Trophoblast cell (in vitro differentiated cells and primary cell): Measurements from ENCODE around the gene SRRM2.

Experiments
- DNase-seq, 2 donors: peaks; one replicate each; pipeline ENCODE4 v3.0.0-alpha.2; 2016
- H2AFZ ChIP-seq: 2 replicates; pipeline ENCODE4 v1.6.1; 2013; ENCODE audit warnings: low read length, moderate library complexity, mild to moderate bottlenecking; ENCODE audit not compliant: insufficient read depth, poor library complexity
- H2AK5ac ChIP-seq: 2 replicates; pipeline ENCODE4 v1.6.1; 2013; ENCODE audit warnings: mild to moderate bottlenecking, low read length
- H2BK120ac ChIP-seq: 2 replicates; pipeline ENCODE4 v1.6.1; 2013; ENCODE audit warnings: low read length, mild to moderate bottlenecking, moderate library complexity; ENCODE audit not compliant: insufficient read depth, poor library complexity
- H2BK12ac ChIP-seq: 2 replicates; pipeline ENCODE4 v1.6.1; 2013; ENCODE audit warnings: mild to moderate bottlenecking, low read length, moderate library complexity
- H2BK5ac ChIP-seq: 2 replicates; pipeline ENCODE4 v1.6.1; 2013; ENCODE audit warnings: low read length, low read depth, moderate library complexity, mild to moderate bottlenecking; ENCODE audit not compliant: poor library complexity
- H3K14ac ChIP-seq: 2 replicates; pipeline ENCODE4 v1.6.1; 2013; ENCODE audit warnings: mild to moderate bottlenecking, low read length
- H3K18ac ChIP-seq: 2 replicates; pipeline ENCODE4 v1.6.1; 2013; ENCODE audit warnings: mild to moderate bottlenecking, low read length
- H3K23ac ChIP-seq: 2 replicates; pipeline ENCODE4 v1.6.1; 2013; ENCODE audit warnings: low read length
- H3K27ac ChIP-seq: 2 replicates; pipeline ENCODE4 v1.5.1; 2013; ENCODE audit warnings: low read depth, mild to moderate bottlenecking, inconsistent platforms, low read length, moderate library complexity
- H3K27me3 ChIP-seq: 2 replicates; pipeline ENCODE4 v1.6.1; 2013; ENCODE audit warnings: inconsistent platforms, mild to moderate bottlenecking, low read length, moderate library complexity; ENCODE audit not compliant: insufficient read depth
- H3K36me3 ChIP-seq, 2 experiments: 1 replicate in 1 of 2; 2 replicates in 1 of 2; pipeline ENCODE4 v1.6.1; 2013; ENCODE audit warnings: low read length in 2 of 2, mild to moderate bottlenecking in 2 of 2, moderate library complexity in 1 of 2; ENCODE audit not compliant: insufficient read depth in 2 of 2, control insufficient read depth in 1 of 2
- H3K4ac ChIP-seq: 2 replicates; pipeline ENCODE4 v1.6.1; 2013; ENCODE audit warnings: low read depth, mild to moderate bottlenecking, low read length, moderate library complexity
- H3K4me1 ChIP-seq, 2 experiments: 1 replicate in 1 of 2; 2 replicates in 1 of 2; pipeline ENCODE4 v1.6.1; 2013; ENCODE audit warnings: low read length in 2 of 2, mild to moderate bottlenecking in 2 of 2, moderate library complexity in 1 of 2; ENCODE audit not compliant: insufficient read depth in 2 of 2, control insufficient read depth in 1 of 2
- H3K4me2 ChIP-seq: 2 replicates; pipeline ENCODE4 v1.6.1; 2013; ENCODE audit warnings: inconsistent platforms, mild to moderate bottlenecking, low read length, moderate library complexity
- H3K4me3 ChIP-seq: 2 replicates; pipeline ENCODE4 v1.5.1; 2013; ENCODE audit warnings: mild to moderate bottlenecking, low read depth, low read length, inconsistent platforms
- H3K79me1 ChIP-seq: one replicate; pipeline ENCODE4 v1.6.1; 2013; ENCODE audit warnings: low read length
- H3K79me2 ChIP-seq: 2 replicates; pipeline ENCODE4 v1.6.1; 2013; ENCODE audit warnings: low read length, mild to moderate bottlenecking; ENCODE audit not compliant: control insufficient read depth, insufficient read depth, poor library complexity
- H3K9ac ChIP-seq: 2 replicates; pipeline ENCODE4 v1.6.1; 2013; ENCODE audit warnings: mild to moderate bottlenecking, low read length
- H3K9me3 ChIP-seq: 2 replicates; pipeline ENCODE4 v1.6.1; 2013; ENCODE audit warnings: low read depth, mild to moderate bottlenecking, control low read depth, inconsistent platforms, low read length; ENCODE audit not compliant: insufficient read depth
- H4K12ac ChIP-seq: 2 replicates; pipeline ENCODE4 v1.6.1; 2013; ENCODE audit warnings: low read depth, mild to moderate bottlenecking, low read length, moderate library complexity
- H4K8ac ChIP-seq: 2 replicates; pipeline ENCODE4 v1.6.1; 2013; ENCODE audit warnings: low read depth, mild to moderate bottlenecking, low read length, moderate library complexity
- H4K91ac ChIP-seq: one replicate; pipeline ENCODE4 v1.6.1; 2013; ENCODE audit warnings: low read depth, mild to moderate bottlenecking, low read length, moderate library complexity
- WGBS: extraction: QIAGEN DNeasy Blood & Tissue Kit; methylation state at CpG from one replicate; pipeline ENCODE4 v1.1.7; 2013; ENCODE audit warnings: missing lambda C conversion rate; ENCODE audit not compliant: insufficient read length, insufficient coverage; ENCODE audit errors: extremely low coverage; 5-methylcytosine and 5-hydroxymethylcytosine counted together

The SRRM2 gene

GRCh38 chr16:2787961-2788360, 35.5 kb downstream of the SRRM2 start:
- no peak overlapping the region for H4K91ac ChIP-seq
- H3K4ac ChIP-seq = no peak overlapping the region
- DNase-seq = no peak
- no peaks in the 10 kb centered on the region for H3K79me1 ChIP-seq
- H3K23ac ChIP-seq = no peak overlapping the region
- no peak overlapping the region for H2AK5ac ChIP-seq
- no peaks in the 10 kb centered on the region for H3K27me3 ChIP-seq
- no peak overlapping the region for H3K14ac ChIP-seq
- H4K12ac ChIP-seq = no peak overlapping the region
- WGBS = no CpG with 5 or more reads among the region's 7 CpGs
- H3K27ac ChIP-seq = no peak overlapping the region
- H3K79me2 ChIP-seq = no peaks in the 10 kb centered on the region
- H3K36me3 ChIP-seq = no peaks in the 10 kb centered on the region
- no peaks in the 10 kb centered on the region for H3K9me3 ChIP-seq
- no peak overlapping the region for H2BK120ac ChIP-seq
- no peak overlapping the region for H2AFZ ChIP-seq
- H3K4me1 ChIP-seq = no peaks in the 10 kb centered on the region
- no peak overlapping the region for H2BK12ac ChIP-seq
- H3K4me2 ChIP-seq = no peak overlapping the region
- no peak overlapping the region for H2BK5ac ChIP-seq
- no peak overlapping the region for H3K4me3 ChIP-seq
- H4K8ac ChIP-seq = no peak overlapping the region
- H3K18ac ChIP-seq = no peak overlapping the region
- H3K9ac ChIP-seq = no peak overlapping the region

- H3K36me3 ChIP-seq = no peaks in the 10 kb centered on the region
- H3K27me3 ChIP-seq = no peaks in the 10 kb centered on the region
- H3K9ac ChIP-seq = no peak overlapping the region
- no peaks in the 10 kb centered on the region for H3K79me1 ChIP-seq
- H2BK120ac ChIP-seq = no peak overlapping the region
- H2AFZ ChIP-seq = no peak overlapping the region
- no peak overlapping the region for H4K12ac ChIP-seq
- H3K14ac ChIP-seq = no peak overlapping the region
- no peaks in the 10 kb centered on the region for H3K79me2 ChIP-seq
- no peak overlapping the region for H3K4ac ChIP-seq
- H4K91ac ChIP-seq = no peak overlapping the region
- H3K23ac ChIP-seq = no peak overlapping the region
- no CpG with 5 or more reads among the region's 5 CpGs for WGBS
- DNase-seq = no peak
- no peak overlapping the region for H2AK5ac ChIP-seq
- no peak overlapping the region for H3K4me2 ChIP-seq
- no peak overlapping the region for H4K8ac ChIP-seq
- no peak overlapping the region for H3K18ac ChIP-seq
- no peak overlapping the region for H3K27ac ChIP-seq
- no peaks in the 10 kb centered on the region for H3K4me1 ChIP-seq
- no peaks in the 10 kb centered on the region for H3K9me3 ChIP-seq
- no peak overlapping the region for H2BK5ac ChIP-seq
- H3K4me3 ChIP-seq = no peak overlapping the region
- H2BK12ac ChIP-seq = no peak overlapping the region
Observed at GRCh38 chr16:2790631-2791030, 38.2 kb downstream of the SRRM2 start.

GRCh38 chr16:2791174-2791573, 38.7 kb downstream of the SRRM2 start:
- H3K4me1 ChIP-seq = no peaks in the 10 kb centered on the region
- no peak overlapping the region for H4K8ac ChIP-seq
- no CpG with 5 or more reads among the region's 8 CpGs for WGBS

GRCh38 chr16:2792940-2793339, 40.5 kb downstream of the SRRM2 start:
- Histone ChIP-seq H2AFZ (no peak overlapping the region), H2BK5ac (no peak overlapping the region), H4K91ac (no peak overlapping the region), H3K23ac (no peak overlapping the region), H3K27me3 (no peaks in the 10 kb centered on the region), H2AK5ac (no peak overlapping the region), H3K79me1 (no peaks in the 10 kb centered on the region), H2BK12ac (no peak overlapping the region), H3K36me3 (no peaks in the 10 kb centered on the region), H3K4me3 (no peak overlapping the region), H3K14ac (no peak overlapping the region), H3K9me3 (no peaks in the 10 kb centered on the region), H4K12ac (no peak overlapping the region), H4K8ac (no peak overlapping the region), H3K4me1 (no peaks in the 10 kb centered on the region), H3K4ac (no peak overlapping the region), H3K4me2 (no peak overlapping the region), H3K27ac (no peak overlapping the region), H3K18ac (no peak overlapping the region), H3K9ac (no peak overlapping the region), H3K79me2 (no peaks in the 10 kb centered on the region), H2BK120ac (no peak overlapping the region)
- no CpG with 5 or more reads among the region's 10 CpGs for WGBS
- no peak for DNase-seq

More at GRCh38 chr16:2791174-2791573, 38.7 kb downstream of the SRRM2 start:
- Histone ChIP-seq H3K14ac (no peak overlapping the region), H2AFZ (no peak overlapping the region), H3K4ac (no peak overlapping the region), H3K4me2 (no peak overlapping the region), H3K79me2 (no peaks in the 10 kb centered on the region), H3K18ac (no peak overlapping the region), H4K91ac (no peak overlapping the region), H3K36me3 (no peaks in the 10 kb centered on the region), H3K23ac (no peak overlapping the region), H2BK5ac (no peak overlapping the region), H3K9me3 (no peaks in the 10 kb centered on the region), H3K79me1 (no peaks in the 10 kb centered on the region), H3K27me3 (no peaks in the 10 kb centered on the region), H3K9ac (no peak overlapping the region), H3K27ac (no peak overlapping the region), H2BK120ac (no peak overlapping the region), H3K4me3 (no peak overlapping the region), H2AK5ac (no peak overlapping the region), H4K12ac (no peak overlapping the region), H2BK12ac (no peak overlapping the region)
- DNase-seq = no peak
